Putamen (tissue), 1 donor: ENCODE data around the gene RPS2.
"Not testable (repeated sequence)": the region's sequence is repeated elsewhere in the genome, so short reads cannot be mapped to it uniquely, and the experiment has no call there.

Experiments
- DNase-seq: peaks from one replicate; pipeline ENCODE4 v3.0.0-alpha.2; 2016; ENCODE audit warnings: low spot score

Gene RPS2

GRCh38 chr16:1962161-1963153 lies 2.2 kb downstream of the RPS2 start:
- not testable (repeated sequence) for DNase-seq

- DNase-seq, result no peak
Observed at GRCh38 chr16:1961651-1962067, 3.0 kb downstream of the RPS2 start.

- DNase-seq, result no peak
Observed at GRCh38 chr16:1960665-1961630, 3.7 kb downstream of the RPS2 start.

- DNase-seq, result peak; percentile 86
Observed at GRCh38 chr16:1959269-1960039, 5.2 kb downstream of the RPS2 start, which contains the start of gene NDUFB10. Gene NDUFB10, plus strand, starts transcription at chr16:1959538. Its CDS starts 87 bp downstream, at chr16:1959625.

GRCh38 chr16:1958715-1959268 lies 5.8 kb downstream of the RPS2 start:
- no peak for DNase-seq

GRCh38 chr16:1958143-1958491 lies 6.5 kb downstream of the RPS2 start:
- not testable (repeated sequence) for DNase-seq

- DNase-seq, result not testable (repeated sequence)
Observed at GRCh38 chr16:1957434-1958142, 7.0 kb downstream of the RPS2 start.

GRCh38 chr16:1953734-1954133 lies 10.9 kb downstream of the RPS2 start:
- DNase-seq, result no peak

- DNase-seq, result no peak
Observed at GRCh38 chr16:1950559-1950958, 14.1 kb downstream of the RPS2 start.

- DNase-seq, result no peak
Observed at GRCh38 chr16:1950047-1950446, 14.6 kb downstream of the RPS2 start.

GRCh38 chr16:1949507-1949906 lies 15.1 kb downstream of the RPS2 start:
- no peak for DNase-seq

- DNase-seq, result no peak
Observed at GRCh38 chr16:1947369-1947670, 17.3 kb downstream of the RPS2 start.

GRCh38 chr16:1946495-1947368 lies 17.9 kb downstream of the RPS2 start:
- DNase-seq, result no peak

GRCh38 chr16:1945559-1946391 lies 18.9 kb downstream of the RPS2 start:
- no peak for DNase-seq

- DNase-seq, result no peak
Observed at GRCh38 chr16:1944612-1945199, 19.9 kb downstream of the RPS2 start.

- peak; percentile 99 for DNase-seq
Observed at GRCh38 chr16:1942810-1943726, 21.6 kb downstream of the RPS2 start, which contains the start of gene MSRB1. Gene MSRB1, minus strand, starts transcription at chr16:1943199. Its CDS starts 43 bp downstream, at chr16:1943156.
